ENCODE measurements around the gene FAM3B. TPM values are rescaled to one million over a fixed set of nuclear protein-coding genes. Genes with fewer than 3 reads are reported as not detected.

Gene FAM3B
- total RNA-seq, result 10 to 100 TPM in 1 of 2 donors, 1 to 10 TPM in 1; 1.5 to 11.8 TPM

GRCh38 chr21:41316200-41317062, at the start of gene FAM3B:
FAM3B (plus strand) TSS chr21:41316801; CDS start chr21:41316880, 79 bp downstream.
- peak within 1 kb of the TSS; percentile 63 for H3K4me3 ChIP-seq
- ATAC-seq (ENCODE audit: insufficient number of reproducible peaks, low FRiP score, low read depth) (no peak), DNase-seq (ENCODE audit: low spot score) (no peak)
- no peak within 1 kb of the TSS for H3K27ac ChIP-seq
- H3K27me3 ChIP-seq (replicated peaks; ENCODE audit: insufficient read depth), result peaks cover 9% of the 10 kb centered on the region
- H3K36me3 ChIP-seq, result no peaks in the 10 kb centered on the region
- TF ChIP-seq CTCF (IDR thresholded peaks at IDR 0.05), result no peak
- H3K9me3 ChIP-seq, result no peaks in the 10 kb centered on the region
- H3K4me1 ChIP-seq (ENCODE audit: control insufficient read depth in 1 of 2, low read depth in 2 of 2), result peaks cover 5 to 16% of the 10 kb centered on the region in 2 donors

- ATAC-seq (ENCODE audit: insufficient number of reproducible peaks, low FRiP score, low read depth), result no peak
- no peaks in the 10 kb centered on the region for H3K4me1 ChIP-seq (ENCODE audit: control insufficient read depth in 1 of 2, low read depth in 2 of 2)
- H3K36me3 ChIP-seq, result peaks cover 2% of the 10 kb centered on the region
- H3K4me3 ChIP-seq, result no peak overlapping the region
- no peaks in the 10 kb centered on the region for H3K27me3 ChIP-seq (replicated peaks; ENCODE audit: insufficient read depth)
- DNase-seq (ENCODE audit: low spot score), result no peak
- H3K9me3 ChIP-seq, result peaks cover 4% of the 10 kb centered on the region
- TF ChIP-seq CTCF (IDR thresholded peaks at IDR 0.05), result no peak
- H3K27ac ChIP-seq, result no peak overlapping the region
These were observed 49.3 kb upstream of the FAM3B start for GRCh38 chr21:41267346-41267745.

GRCh38 chr21:41269535-41269934, 47.1 kb upstream of the FAM3B start:
- Histone ChIP-seq H3K4me1 (ENCODE audit: control insufficient read depth in 1 of 2, low read depth in 2 of 2) (no peaks in the 10 kb centered on the region), H3K27ac (no peak overlapping the region), H3K27me3 (replicated peaks; ENCODE audit: insufficient read depth) (no peaks in the 10 kb centered on the region), H3K4me3 (no peak overlapping the region), H3K36me3 (peaks cover 4% of the 10 kb centered on the region), H3K9me3 (peaks cover 4% of the 10 kb centered on the region)
- TF ChIP-seq CTCF (IDR thresholded peaks at IDR 0.05), result no peak
- ATAC-seq (ENCODE audit: insufficient number of reproducible peaks, low FRiP score, low read depth) (no peak), DNase-seq (ENCODE audit: low spot score) (no peak)

GRCh38 chr21:41277196-41277595, 39.4 kb upstream of the FAM3B start:
- H3K4me3 ChIP-seq, result no peak overlapping the region
- no peak for TF ChIP-seq CTCF (IDR thresholded peaks at IDR 0.05)
- no peak overlapping the region for H3K27ac ChIP-seq
- no peak for DNase-seq (ENCODE audit: low spot score)
- peaks cover 0 to 19% of the 10 kb centered on the region in 2 donors for H3K4me1 ChIP-seq (ENCODE audit: control insufficient read depth in 1 of 2, low read depth in 2 of 2)
- peaks cover 1% of the 10 kb centered on the region for H3K9me3 ChIP-seq
- H3K36me3 ChIP-seq, result peaks cover 8% of the 10 kb centered on the region
- ATAC-seq (ENCODE audit: insufficient number of reproducible peaks, low FRiP score, low read depth), result no peak
- no peaks in the 10 kb centered on the region for H3K27me3 ChIP-seq (replicated peaks; ENCODE audit: insufficient read depth)

GRCh38 chr21:41277846-41278245, 38.8 kb upstream of the FAM3B start:
- ATAC-seq (ENCODE audit: insufficient number of reproducible peaks, low FRiP score, low read depth), result no peak
- H3K27ac ChIP-seq, result no peak overlapping the region

More at GRCh38 chr21:41277846-41278245, 38.8 kb upstream of the FAM3B start:
- Histone ChIP-seq H3K4me1 (ENCODE audit: control insufficient read depth in 1 of 2, low read depth in 2 of 2) (peaks cover 0 to 19% of the 10 kb centered on the region in 2 donors), H3K4me3 (no peak overlapping the region), H3K9me3 (no peaks in the 10 kb centered on the region), H3K27me3 (replicated peaks; ENCODE audit: insufficient read depth) (no peaks in the 10 kb centered on the region), H3K36me3 (peaks cover 8% of the 10 kb centered on the region)
- TF ChIP-seq CTCF (IDR thresholded peaks at IDR 0.05), result no peak
- no peak for DNase-seq (ENCODE audit: low spot score)

All from thoracic aorta (tissue), 2 donors.